ENCODE data around the gene PDE6A.
"Not testable (repeated sequence)": the region's sequence is repeated elsewhere in the genome, so short reads cannot be mapped to it uniquely, and the experiment has no call there.

PDE6A gene

GRCh38 chr5:149951138-149951749 lies 6.7 kb upstream of the PDE6A start:
- no peak for TF ChIP-seq CTCF (IDR thresholded peaks at IDR 0.05; ENCODE audit: low read depth, low read length)
- DNase-seq (ENCODE audit: extremely low read depth, low read depth), result no peak

GRCh38 chr5:149948993-149949392 lies 4.4 kb upstream of the PDE6A start:
- DNase-seq (ENCODE audit: extremely low read depth, low read depth), result no peak
- no peak for TF ChIP-seq CTCF (IDR thresholded peaks at IDR 0.05; ENCODE audit: low read depth, low read length)

- TF ChIP-seq CTCF (IDR thresholded peaks at IDR 0.05; ENCODE audit: low read depth, low read length), result no peak
- no peak for DNase-seq (ENCODE audit: extremely low read depth, low read depth)
These were observed 1.5 kb upstream of the PDE6A start for GRCh38 chr5:149946118-149946517.

GRCh38 chr5:149943177-149943949 lies 1.2 kb downstream of the PDE6A start:
- DNase-seq (ENCODE audit: extremely low read depth, low read depth), result not testable (repeated sequence)

GRCh38 chr5:149942741-149943169 lies 1.8 kb downstream of the PDE6A start:
- DNase-seq (ENCODE audit: extremely low read depth, low read depth), result not testable (repeated sequence)

- no peak for DNase-seq (ENCODE audit: extremely low read depth, low read depth)
- no peak for TF ChIP-seq CTCF (IDR thresholded peaks at IDR 0.05; ENCODE audit: low read depth, low read length)
These were observed 2.4 kb downstream of the PDE6A start for GRCh38 chr5:149942199-149942598.

GRCh38 chr5:149941795-149942194 lies 2.8 kb downstream of the PDE6A start:
- DNase-seq (ENCODE audit: extremely low read depth, low read depth), result no peak
- TF ChIP-seq CTCF (IDR thresholded peaks at IDR 0.05; ENCODE audit: low read depth, low read length), result no peak

- DNase-seq (ENCODE audit: extremely low read depth, low read depth), result no peak
- no peak for TF ChIP-seq CTCF (IDR thresholded peaks at IDR 0.05; ENCODE audit: low read depth, low read length)
These were observed 3.5 kb downstream of the PDE6A start for GRCh38 chr5:149940941-149941644.

Data from AG09319 (cell line).